DMS 273 treated with DMSO at 0.1 percent for 48 hours (cell line): ENCODE measurements around the gene S1PR4.
"Not testable (repeated sequence)": the region's sequence is repeated elsewhere in the genome, so short reads cannot be mapped to it uniquely, and the experiment has no call there.

Experiments
- DNase-seq: peaks from one replicate; lab custom pipeline; 2025; lab: John Stamatoyannopoulos, UW

S1PR4 gene

GRCh38 chr19:3179739-3180293, 1.2 kb downstream of the S1PR4 start:
- no peak for DNase-seq

- no peak for DNase-seq
These were observed 5.4 kb downstream of the S1PR4 start for GRCh38 chr19:3183721-3184641.

GRCh38 chr19:3184847-3185460, 6.4 kb downstream of the S1PR4 start:
- peak; percentile 81 for DNase-seq

- DNase-seq, result peak; percentile 92
These were observed 7.0 kb downstream of the S1PR4 start, which contains the start of gene NCLN for GRCh38 chr19:3185461-3186159. Gene NCLN, plus strand, starts transcription at chr19:3185930. Its CDS starts 101 bp downstream, at chr19:3186031.

- DNase-seq, result no peak
These were observed 7.7 kb downstream of the S1PR4 start for GRCh38 chr19:3186160-3186688.

- no peak for DNase-seq
These were observed 8.5 kb downstream of the S1PR4 start for GRCh38 chr19:3186891-3187661.

- no peak for DNase-seq
These were observed 9.3 kb downstream of the S1PR4 start for GRCh38 chr19:3187662-3188511.

- no peak for DNase-seq
These were observed 10.3 kb downstream of the S1PR4 start for GRCh38 chr19:3188627-3189596.

- no peak for DNase-seq
These were observed 11.3 kb downstream of the S1PR4 start for GRCh38 chr19:3189702-3190469.

- DNase-seq, result no peak
These were observed 11.9 kb downstream of the S1PR4 start for GRCh38 chr19:3190470-3190770.

- DNase-seq, result no peak
These were observed 12.6 kb downstream of the S1PR4 start for GRCh38 chr19:3190921-3191805.

GRCh38 chr19:3191806-3192104, 13.2 kb downstream of the S1PR4 start:
- not testable (repeated sequence) for DNase-seq

GRCh38 chr19:3192228-3192635, 13.7 kb downstream of the S1PR4 start:
- no peak for DNase-seq

- no peak for DNase-seq
These were observed 14.1 kb downstream of the S1PR4 start for GRCh38 chr19:3192684-3193083.

- DNase-seq, result no peak
These were observed 14.9 kb downstream of the S1PR4 start for GRCh38 chr19:3193256-3194105.
